HG03064 (cell line): Measurements from ENCODE around the gene LIPC.

Experiments
- ATAC-seq: cut with Tn5 transposase; IDR thresholded peaks from one replicate; pipeline ENCODE4 v1.9.1; 2021; ENCODE audit warnings: low read depth; ENCODE audit not compliant: unreplicated experiment

The LIPC gene

DNA sequence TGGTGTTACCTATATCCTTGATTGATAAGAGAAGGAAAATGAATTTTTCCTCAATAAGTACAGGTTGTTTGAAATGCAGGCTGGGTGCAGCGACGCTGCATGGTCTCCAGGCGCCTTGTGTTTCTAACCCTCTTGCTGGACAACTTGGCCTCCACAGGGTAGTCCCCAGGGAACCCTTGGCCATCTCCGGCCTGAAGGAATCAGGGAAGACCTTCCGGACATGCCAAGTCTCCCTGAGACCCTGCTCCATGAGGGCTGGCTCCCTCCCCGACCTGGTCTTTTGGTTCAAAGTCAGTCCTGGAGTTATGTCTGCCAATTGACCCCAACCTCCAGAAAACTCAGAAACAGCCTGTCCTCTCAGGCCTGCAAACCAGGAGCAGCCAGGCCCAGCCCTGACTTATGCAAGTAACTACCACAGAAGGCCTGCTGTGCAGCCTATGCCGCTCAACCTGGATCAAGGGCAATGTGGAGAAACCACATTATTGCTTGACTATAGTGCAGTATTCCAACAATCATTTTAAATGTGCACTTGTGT lies 98.3 kb downstream of the LIPC start:
- ATAC-seq: no peak

DNA sequence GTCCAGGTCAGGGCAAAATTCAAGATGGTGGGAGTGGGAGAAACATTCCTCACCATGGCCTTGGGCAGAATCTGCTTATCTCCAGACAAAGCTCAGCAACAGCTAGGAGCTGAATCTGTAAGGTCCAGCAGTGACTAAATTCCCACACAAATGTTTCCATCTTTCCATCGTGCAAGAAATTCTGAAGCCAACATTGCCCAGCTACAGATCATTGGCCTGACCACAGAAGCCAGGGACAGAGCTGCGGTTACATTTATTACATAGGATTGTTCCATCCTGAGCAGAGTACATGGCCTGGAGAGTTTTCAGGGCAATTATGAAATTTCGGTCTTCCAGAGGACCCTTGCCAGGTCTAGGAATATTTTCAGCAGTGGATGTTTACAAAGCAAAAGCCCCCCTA lies 100.3 kb downstream of the LIPC start:
- ATAC-seq: no peak

DNA sequence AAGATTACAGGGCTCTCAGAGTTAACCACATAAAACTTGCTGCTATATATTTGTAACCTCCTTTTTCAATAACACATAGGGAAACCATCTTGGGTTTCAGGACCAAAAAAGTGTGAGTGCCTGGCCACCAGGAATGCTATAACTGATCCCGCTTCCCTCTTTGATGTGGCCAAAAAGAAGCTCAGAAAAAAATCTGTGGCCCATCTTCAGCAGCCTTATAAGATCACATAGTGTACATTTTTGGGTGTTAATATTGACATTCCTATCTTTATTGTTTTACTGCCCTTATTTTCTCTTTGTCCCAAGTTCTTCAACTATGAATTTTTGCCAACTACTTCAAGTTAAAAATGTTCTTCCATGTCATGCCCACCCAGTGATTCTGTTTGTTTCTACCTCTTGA lies 102.8 kb downstream of the LIPC start:
- no peak for ATAC-seq

DNA sequence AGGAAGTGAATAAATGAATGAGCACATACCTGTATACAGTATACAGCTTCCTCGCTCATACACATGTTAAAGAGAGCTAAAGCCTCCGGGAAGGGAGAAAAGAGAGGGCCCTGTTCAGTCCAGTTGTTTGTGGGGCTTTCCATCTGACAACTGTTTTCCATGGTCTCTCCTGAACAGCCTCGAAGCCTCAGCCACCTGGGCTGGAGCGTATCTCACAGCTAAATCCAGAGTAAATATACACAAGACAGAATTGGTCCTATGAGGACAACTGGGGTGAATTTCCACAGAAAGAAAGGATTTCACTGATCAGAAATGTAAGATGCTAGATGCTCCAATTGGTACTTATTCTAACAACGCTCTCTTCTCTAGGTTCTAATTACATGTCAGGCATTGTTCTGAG lies 103.5 kb downstream of the LIPC start:
- ATAC-seq: no peak

DNA sequence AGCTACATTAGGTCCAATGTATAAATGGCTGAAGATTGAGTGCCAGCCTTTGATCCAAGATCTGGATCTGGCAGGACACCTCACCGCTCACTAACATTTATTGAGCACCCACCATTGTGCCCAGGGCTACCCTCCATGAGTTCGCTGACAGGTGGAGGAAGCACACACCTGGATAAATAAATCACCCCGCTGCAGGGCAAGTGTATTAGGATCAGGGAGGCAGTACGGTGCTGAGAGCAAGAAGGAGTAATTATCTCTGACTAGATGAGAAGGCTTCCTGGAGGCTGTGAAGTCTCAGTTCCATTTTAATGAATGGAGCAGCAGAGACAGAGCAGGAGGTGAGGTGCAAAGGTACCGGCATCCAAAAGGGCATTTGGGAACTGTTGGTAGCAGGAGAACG lies 104.1 kb downstream of the LIPC start:
- ATAC-seq: no peak

DNA sequence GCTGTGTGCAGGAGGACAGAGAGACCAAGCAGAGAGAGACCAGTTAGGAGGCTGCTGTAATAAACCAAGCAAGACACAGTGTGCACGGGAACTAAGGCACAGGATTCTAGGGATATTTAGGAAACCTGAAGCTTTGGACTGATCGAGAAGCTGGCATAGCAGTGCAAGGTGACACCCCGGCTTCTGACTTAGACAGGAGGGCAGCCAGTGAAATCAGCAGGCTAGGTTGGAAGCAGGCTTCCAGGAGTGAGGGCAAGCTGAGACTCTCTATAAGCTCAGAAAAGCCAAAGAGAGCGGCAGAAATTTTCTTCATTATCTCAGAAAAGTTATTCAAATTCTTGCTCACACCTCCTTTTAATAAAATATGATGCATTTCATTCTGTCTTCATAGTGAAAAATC lies 104.6 kb downstream of the LIPC start:
- no peak for ATAC-seq

DNA sequence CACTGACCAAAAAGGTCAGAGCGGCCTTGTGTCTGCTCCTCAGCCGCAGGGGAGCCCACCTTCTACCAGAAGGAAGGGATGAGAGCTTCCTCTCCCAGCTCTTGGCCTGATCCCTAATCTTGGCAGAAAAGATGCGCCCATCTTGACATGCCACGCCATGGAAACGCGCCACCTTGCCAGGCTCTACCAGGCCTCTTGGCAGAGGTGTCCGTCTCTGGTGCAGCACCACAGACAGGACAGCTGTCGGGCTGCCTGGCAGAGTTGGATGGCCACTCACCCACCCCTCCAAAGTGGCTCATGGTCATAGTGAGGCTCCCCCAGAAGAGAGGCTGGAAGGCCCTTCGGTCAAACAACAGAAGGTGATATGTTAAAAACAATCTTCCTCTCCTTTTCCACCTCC lies 105.2 kb downstream of the LIPC start:
- ATAC-seq: no peak

DNA sequence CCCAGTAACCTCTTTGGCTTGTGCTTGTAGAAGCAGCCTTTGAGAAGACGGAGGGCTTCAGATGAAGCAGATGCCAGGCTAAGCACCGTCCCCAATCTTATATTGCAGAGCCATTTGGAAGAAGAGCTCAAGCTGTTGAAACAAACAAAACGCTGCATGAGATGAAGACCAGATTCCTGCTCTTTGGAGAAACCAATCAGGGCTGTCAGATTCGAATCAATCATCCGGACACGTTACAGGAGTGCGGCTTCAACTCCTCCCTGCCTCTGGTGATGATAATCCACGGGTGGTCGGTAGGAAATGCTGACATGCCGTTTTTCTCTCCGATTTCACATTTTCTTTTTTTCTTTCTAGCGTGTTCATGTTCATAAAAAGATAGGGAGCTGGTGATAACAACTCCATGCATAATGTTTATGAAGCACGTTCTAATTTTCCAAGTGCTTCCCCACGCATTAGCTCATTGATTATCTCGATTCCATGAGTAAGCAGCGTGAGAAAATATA lies 106.5 kb downstream of the LIPC start:
- ATAC-seq: no peak

DNA sequence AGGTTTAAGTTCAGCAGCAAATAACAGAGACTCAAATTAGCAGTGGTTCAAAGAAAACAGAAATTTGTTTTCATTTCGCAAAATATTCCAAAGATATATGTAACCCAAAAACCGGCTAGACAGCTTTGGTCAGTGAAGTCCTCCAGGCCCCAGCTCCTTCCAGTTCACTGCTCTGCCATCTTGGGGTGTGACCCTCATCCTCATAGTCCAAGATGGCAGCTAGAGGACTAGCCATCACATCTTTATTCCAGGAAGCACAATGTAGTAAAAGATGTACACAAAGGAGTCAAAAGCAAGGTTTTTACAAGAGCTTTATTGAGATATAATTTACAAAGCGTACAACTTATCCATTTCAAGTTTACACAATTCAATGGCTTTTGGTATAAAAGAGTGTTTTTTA lies 107.1 kb downstream of the LIPC start:
- no peak for ATAC-seq

DNA sequence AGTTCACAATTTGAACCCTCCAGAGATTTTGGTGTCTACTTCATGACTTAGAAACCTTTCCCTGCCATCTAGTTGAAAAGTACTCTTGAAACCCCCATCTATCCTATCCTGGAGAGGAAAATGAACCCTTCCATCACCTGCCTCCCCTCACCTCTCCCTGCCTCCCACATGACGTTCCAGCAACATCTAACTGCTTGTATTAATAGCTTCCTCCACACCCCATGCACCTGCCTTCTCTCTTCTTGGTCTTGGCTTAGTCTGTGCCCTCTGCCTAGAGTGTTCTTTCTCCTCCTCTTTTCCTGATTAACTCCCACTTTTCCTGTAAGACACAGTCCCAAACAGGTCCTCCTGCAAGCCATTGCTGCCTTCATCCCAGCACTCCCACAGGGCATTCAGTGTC lies 107.8 kb downstream of the LIPC start:
- ATAC-seq: no peak

DNA sequence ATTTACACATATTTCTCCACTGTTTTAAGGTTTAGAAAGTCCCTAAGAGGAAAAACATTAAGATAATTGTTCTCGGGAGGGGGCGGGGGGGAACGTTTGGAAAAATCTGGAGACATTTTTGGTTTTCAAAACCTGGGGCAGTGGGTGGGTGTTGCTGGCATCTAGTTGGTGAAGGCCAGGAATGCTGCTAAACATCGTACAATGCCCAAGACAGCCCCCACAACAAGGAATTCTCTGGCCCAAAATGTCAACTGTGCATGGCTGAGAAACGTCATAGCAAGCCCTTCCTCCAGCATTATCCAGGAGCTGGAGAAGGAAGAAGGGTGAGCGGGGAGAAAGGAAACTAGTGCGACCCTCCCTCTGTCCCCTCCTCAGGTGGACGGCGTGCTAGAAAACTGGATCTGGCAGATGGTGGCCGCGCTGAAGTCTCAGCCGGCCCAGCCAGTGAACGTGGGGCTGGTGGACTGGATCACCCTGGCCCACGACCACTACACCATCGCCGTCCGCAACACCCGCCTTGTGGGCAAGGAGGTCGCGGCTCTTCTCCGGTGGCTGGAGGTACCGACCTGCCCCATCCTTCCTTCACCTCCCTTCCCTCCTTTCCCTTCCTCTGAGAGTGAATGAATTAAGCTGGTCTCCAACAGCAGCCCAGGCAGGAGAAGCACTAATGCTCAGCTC lies 109.8 kb downstream of the LIPC start:
- ATAC-seq: no peak

DNA sequence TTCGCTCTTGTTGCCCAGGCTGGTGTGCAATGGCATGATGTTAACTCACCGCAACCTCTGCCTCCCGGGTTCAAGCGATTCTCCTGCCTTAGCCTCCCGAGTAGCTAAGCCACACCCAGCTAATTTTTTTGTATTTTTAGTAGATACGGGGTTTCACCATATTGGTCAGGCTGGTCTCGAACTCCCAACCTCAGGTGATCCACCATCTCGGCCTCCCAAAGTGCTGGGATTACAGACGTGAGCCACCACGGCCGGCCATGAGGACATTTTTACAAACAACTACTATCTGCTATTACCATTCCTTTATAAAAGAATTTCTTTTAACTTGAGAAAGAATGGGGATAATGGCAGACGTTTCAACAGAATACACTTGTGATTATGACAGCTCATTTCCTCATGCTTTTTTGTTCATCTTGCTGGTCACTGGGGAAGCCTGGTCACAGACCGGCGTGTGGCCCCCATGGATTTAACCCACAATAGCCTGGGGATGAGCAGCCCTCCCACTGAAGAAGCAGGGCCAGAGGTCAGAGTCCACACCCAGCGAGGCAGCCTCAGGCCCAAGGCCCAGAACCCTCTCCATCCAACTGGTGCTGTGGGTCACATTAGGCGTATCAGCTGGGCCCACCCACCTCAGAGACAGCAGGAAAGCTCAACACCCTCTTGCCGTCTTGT lies 112.0 kb downstream of the LIPC start:
- no peak for ATAC-seq

DNA sequence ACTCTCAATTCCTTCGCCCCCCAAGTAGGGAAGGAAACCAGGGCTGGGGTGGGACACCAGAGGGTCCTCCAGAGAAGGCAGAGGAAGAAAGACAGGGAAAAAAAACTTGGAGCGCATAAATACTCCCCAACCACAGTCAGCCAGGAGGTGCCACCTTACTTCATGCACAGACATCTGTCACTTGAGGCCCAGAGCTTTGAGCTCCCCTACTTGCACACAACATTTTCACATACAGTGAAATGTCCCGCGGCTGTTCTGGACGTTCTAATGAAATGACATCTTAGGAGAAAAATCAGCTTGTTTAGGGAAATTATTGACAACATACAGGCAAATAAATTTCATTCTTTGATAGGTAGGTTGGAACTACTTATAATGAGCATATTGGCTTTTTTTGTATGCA lies 113.0 kb downstream of the LIPC start:
- no peak for ATAC-seq

DNA sequence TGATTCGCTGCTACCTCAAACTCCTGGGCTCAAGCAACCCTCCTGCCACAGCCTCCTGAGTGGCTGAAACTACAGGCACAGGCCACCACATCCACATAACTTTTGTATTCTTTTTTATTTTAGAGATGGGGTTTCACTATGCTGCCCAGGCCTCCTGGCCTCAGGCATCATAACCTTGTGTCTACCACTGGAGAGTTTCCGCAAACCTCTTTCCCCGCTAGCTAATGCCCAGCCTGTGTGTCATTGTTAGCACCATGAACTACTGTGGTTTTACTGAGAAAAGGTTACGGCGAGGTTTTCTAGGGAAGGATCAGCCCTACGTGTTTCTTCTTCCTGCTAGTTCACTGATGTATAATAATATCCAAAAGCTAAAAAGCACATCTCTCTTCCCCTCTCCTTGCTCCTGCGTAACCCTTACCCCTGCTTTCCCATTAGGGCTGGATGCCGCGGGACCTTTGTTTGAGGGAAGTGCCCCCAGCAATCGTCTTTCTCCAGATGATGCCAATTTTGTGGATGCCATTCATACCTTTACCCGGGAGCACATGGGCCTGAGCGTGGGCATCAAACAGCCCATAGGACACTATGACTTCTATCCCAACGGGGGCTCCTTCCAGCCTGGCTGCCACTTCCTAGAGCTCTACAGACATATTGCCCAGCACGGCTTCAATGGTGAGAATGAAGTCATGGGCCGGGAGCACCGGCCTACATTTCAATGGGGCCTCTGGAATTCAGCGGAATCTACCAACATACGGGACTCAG lies 113.7 kb downstream of the LIPC start:
- no peak for ATAC-seq

DNA sequence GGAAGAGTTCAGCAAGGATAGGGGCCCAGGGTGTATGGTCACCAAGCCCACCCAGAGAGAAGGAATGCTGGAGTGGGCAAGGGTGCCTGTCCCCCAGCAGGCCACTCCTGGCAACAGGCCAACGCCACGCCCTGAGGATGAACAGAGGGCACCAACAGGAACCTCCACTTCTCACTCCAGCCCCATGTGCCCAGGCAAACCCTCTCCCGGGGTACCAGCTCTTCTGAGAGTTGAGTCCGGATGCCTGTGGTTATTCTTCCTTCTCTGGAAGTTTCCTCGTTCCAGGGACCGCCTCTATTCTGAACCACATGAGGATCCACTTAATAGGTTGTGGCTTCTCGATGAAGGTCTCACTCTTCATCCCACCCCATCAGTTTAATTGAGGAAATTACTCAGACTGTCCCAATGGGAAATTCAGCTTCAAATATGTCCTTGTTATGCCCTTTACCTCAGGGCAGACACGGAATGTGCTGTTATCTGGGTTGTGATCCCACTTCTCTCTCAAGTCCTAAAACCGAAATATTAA lies 114.3 kb downstream of the LIPC start:
- no peak for ATAC-seq

DNA sequence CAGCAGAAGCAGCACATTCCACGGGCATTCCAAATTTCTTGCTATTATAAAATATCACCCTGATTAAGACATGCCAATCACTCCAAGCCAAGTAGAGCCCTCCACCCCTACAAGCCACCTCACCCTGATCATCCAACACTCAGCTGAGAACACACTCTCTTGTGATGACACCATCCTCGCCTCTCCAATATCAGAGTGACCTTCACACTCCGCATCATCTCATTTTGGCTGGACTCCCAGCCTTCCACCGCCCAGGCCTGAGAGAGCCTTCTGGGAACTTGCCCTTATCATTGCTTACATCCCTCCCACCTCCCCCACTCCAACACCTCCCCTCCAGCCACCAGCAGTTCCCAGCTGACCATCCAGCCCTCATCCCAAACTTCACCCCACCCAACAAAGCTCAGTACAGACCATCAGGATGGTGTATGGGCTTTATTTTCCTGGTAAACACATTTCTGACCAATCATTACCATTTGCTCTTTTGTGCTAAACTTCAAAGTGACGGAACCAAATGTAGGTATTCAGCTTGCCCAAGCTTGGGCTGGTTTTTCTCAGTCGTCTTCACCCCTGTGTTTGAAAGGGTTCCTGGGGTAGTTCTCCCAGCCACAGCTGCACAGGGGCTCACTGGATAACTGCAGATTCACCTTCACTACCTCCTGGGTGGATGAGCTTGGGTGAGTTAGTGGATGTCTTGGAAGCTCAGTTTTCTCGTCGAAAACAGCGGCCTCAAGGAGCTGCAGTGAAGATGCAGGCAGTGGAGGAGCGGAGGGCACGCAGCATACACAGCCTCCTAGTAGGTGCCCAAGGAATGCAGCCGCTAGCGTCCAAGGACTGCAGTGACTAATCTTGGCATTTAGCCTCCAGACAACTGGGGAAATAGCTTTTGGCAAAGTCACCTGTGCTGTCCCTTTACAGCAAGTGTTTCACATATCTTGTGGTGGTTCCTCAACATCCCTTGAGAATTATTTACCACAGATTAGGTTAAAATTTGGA lies 115.1 kb downstream of the LIPC start:
- ATAC-seq: no peak

DNA sequence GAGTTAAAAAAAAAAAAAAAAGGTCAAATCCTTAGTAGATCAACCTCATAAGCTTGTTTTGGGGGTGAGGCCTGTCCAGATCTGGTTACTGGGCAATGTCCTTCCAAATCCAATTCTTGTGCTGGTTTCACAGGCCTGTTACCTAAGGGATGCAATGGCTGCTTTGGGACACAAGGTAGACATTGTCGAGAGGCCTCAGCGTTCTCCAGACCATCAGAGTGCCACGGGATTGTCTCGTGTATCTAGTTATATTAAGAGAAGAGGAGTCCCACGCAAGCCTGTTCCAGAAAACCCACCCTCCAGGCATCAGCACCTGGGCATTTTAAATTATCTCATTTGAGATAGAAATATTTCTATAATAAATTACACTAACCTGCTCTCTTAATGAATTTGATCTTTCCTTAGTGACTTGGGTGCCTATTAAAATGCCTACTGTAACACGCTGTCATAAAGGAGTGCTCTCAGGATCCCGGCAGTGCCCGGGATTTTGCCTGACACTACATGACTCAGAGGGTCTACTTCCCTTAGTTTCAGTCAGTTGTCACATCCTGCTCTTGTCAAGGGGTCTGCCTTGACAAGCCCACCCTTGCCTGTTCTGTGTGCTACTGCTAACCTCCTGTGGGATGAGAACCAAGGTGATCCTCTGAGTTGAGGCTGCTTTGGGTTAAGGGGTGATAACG lies 116.0 kb downstream of the LIPC start:
- no peak for ATAC-seq

DNA sequence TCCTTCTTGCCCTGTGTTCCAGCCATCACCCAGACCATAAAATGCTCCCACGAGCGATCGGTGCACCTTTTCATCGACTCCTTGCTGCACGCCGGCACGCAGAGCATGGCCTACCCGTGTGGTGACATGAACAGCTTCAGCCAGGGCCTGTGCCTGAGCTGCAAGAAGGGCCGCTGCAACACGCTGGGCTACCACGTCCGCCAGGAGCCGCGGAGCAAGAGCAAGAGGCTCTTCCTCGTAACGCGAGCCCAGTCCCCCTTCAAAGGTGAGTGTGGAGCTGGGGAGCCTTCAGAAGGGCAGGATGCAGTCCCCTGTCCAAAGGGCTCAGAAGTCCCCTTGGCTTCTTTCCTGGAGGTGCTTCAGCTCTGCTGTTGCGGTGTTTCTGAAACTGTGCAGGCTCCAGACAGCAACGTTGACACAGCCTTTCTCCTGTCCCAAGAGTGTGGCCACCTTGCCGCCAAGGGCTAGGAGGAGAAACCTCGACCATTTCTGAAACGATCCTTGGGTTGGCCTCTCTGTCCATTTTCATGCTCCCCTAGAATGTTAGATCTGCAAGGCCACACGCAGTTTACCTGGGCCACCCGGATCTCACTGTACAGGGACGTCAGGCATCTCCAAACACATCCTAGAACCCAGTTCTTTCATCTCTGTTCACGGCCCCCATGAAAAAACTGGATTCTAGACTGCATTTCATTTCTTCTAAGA lies 116.7 kb downstream of the LIPC start:
- ATAC-seq: no peak
